SK-N-SH (cell line): ENCODE data around the gene KLHL18. TPM values are rescaled to one million over a fixed set of nuclear protein-coding genes. Genes with fewer than 3 reads are reported as not detected.

Experiments
- CTCF ChIA-PET: fragments of 300-600, 350-600 bp; formaldehyde crosslinking; extraction: SDS; loops from one replicate; lab custom pipeline; 2021; lab: Yijun Ruan, JAX
- POLR2A ChIA-PET: fragments of 350-600 bp; sonication (Branson Sonifier 250); formaldehyde crosslinking; extraction: SDS; loops from one replicate; lab custom pipeline; 2020; ENCODE audit warnings: antibody characterized with exemption, inconsistent platforms; lab: Yijun Ruan, JAX
- DNase-seq: peaks from one replicate; pipeline ENCODE4 v3.0.0; 2012
- H2AFZ ChIP-seq: fragments of 200-600 bp; sonication (generic); 2 replicates; pipeline ENCODE4 v1.8.1; 2016; ENCODE audit warnings: antibody characterized with exemption, mild to moderate bottlenecking, low read depth
- H3F3A ChIP-seq: fragments of 200-600 bp; sonication (generic); replicated peaks from 2 replicates; pipeline ENCODE3; 2016; ENCODE audit warnings: antibody characterized with exemption, mild to moderate bottlenecking; ENCODE audit not compliant: insufficient read depth
- H3K27ac ChIP-seq, 2 experiments: fragments of 200-500 bp in 1 of 2; fragments of 200-600 bp in 1 of 2; sonication (Bioruptor generic) in 1 of 2; sonication (generic), shearing (Covaris generic) in 1 of 2; 2 replicates each; pipeline versions ENCODE4 v1.5.1 to v1.6.1; 2014 to 2016; ENCODE audit warnings: low read depth in 2 of 2, inconsistent platforms in 1 of 2, low read length in 1 of 2, mild to moderate bottlenecking in 1 of 2, mixed read lengths in 1 of 2
- H3K27me3 ChIP-seq: fragments of 200-600 bp; sonication (generic), shearing (Covaris generic); 2 replicates; pipeline ENCODE4 v1.6.1; 2016; ENCODE audit warnings: mixed run types; ENCODE audit not compliant: insufficient read depth
- H3K36me3 ChIP-seq, 2 experiments: fragments of 200-500 bp in 1 of 2; fragments of 200-600 bp in 1 of 2; sonication (Bioruptor generic) in 1 of 2; sonication (generic) in 1 of 2; replicated peaks in 1 of 2; 2 replicates each; pipeline versions ENCODE3 to v1.5.1; 2014 to 2016; ENCODE audit warnings: low read length in 1 of 2, mild to moderate bottlenecking in 1 of 2; ENCODE audit not compliant: insufficient read depth in 2 of 2, control insufficient read depth in 1 of 2
- H3K4me1 ChIP-seq, 2 experiments: fragments of 200-500 bp in 1 of 2; fragments of 200-600 bp in 1 of 2; sonication (Bioruptor generic) in 1 of 2; sonication (generic), shearing (Covaris generic) in 1 of 2; 2 replicates each; pipeline versions ENCODE4 v1.5.1 to v1.6.1; 2014 to 2016; ENCODE audit warnings: low read depth in 1 of 2, low read length in 1 of 2, mixed run types in 1 of 2; ENCODE audit not compliant: insufficient read depth in 2 of 2, control insufficient read depth in 1 of 2
- H3K4me2 ChIP-seq: fragments of 200-600 bp; sonication (generic), shearing (Covaris generic); 2 replicates; pipeline ENCODE4 v1.6.1; 2017; ENCODE audit warnings: mixed run types
- H3K4me3 ChIP-seq, 2 experiments: fragments of 200-500 bp in 1 of 2; fragments of 200-600 bp in 1 of 2; sonication (Bioruptor generic) in 1 of 2; sonication (generic), shearing (Covaris generic) in 1 of 2; 2 replicates each; pipeline versions ENCODE4 v1.5.1 to v1.8.1; 2014 to 2016; ENCODE audit warnings: low read depth in 2 of 2, inconsistent platforms in 1 of 2, low read length in 1 of 2, mild to moderate bottlenecking in 1 of 2, mixed read lengths in 1 of 2, moderate library complexity in 1 of 2
- H3K79me2 ChIP-seq: fragments of 200-600 bp; sonication (generic); 2 replicates; pipeline ENCODE4 v1.8.1; 2017; ENCODE audit warnings: mild to moderate bottlenecking; ENCODE audit not compliant: insufficient read depth
- H3K9ac ChIP-seq: fragments of 200-600 bp; sonication (generic); 2 replicates; pipeline ENCODE4 v1.6.1; 2017; ENCODE audit warnings: mixed run types
- H3K9me2 ChIP-seq: fragments of 200-600 bp; sonication (generic); 2 replicates; pipeline ENCODE4 v1.6.1; 2017; ENCODE audit warnings: mixed run types
- H3K9me3 ChIP-seq: fragments of 200-600 bp; sonication (generic); 2 replicates; pipeline ENCODE4 v1.6.1; 2017; ENCODE audit warnings: mixed run types, mild to moderate bottlenecking, moderate library complexity
- H4K20me1 ChIP-seq: fragments of 200-600 bp; sonication (generic); 2 replicates; pipeline ENCODE4 v1.6.1; 2017; ENCODE audit warnings: mild to moderate bottlenecking, mixed run types; ENCODE audit not compliant: insufficient read depth
- ELF1 ChIP-seq: IDR thresholded peaks from 2 replicates; pipeline ENCODE4 v1.4.0; 2012
- EZH2phosphoT487 ChIP-seq: fragments of 200-600 bp; sonication (generic); IDR thresholded peaks from 2 replicates; pipeline ENCODE4 v1.6.1; 2017; ENCODE audit warnings: low read depth, mixed run types, mild to moderate bottlenecking, antibody characterized with exemption, moderate library complexity, borderline replicate concordance
- FOXJ3 ChIP-seq: sonication (generic); formaldehyde crosslinking; IDR thresholded peaks from 2 replicates; pipeline ENCODE4 v1.5.1; 2020; ENCODE audit warnings: mild to moderate bottlenecking, missing genetic modification reagents
- GABPA ChIP-seq: IDR thresholded peaks from 2 replicates; pipeline ENCODE4 v1.4.0; 2012; ENCODE audit warnings: low read depth, mild to moderate bottlenecking
- GATA2 ChIP-seq: sonication (generic); formaldehyde crosslinking; IDR thresholded peaks from 2 replicates; pipeline ENCODE4 v1.5.0; 2020; ENCODE audit warnings: mild to moderate bottlenecking, missing genetic modification reagents
- JUND ChIP-seq: IDR thresholded peaks from 2 replicates; pipeline ENCODE4 v1.4.0; 2012
- MAX ChIP-seq: IDR thresholded peaks from 2 replicates; pipeline ENCODE4 v1.4.0; 2012; ENCODE audit warnings: low read depth
- MXI1 ChIP-seq: IDR thresholded peaks from 2 replicates; pipeline ENCODE4 v1.6.1; 2012; ENCODE audit warnings: mild to moderate bottlenecking, low read depth, low read length, improper control_type of control experiment
- NFIC ChIP-seq: IDR thresholded peaks from 2 replicates; pipeline ENCODE4 v1.4.0; 2012; ENCODE audit warnings: borderline replicate concordance
- NRF1 ChIP-seq: IDR thresholded peaks from 2 replicates; pipeline ENCODE4 v1.6.1; 2012; ENCODE audit warnings: low read depth, mild to moderate bottlenecking, low read length
- POLR2AphosphoS5 ChIP-seq: IDR thresholded peaks from 2 replicates; pipeline ENCODE4 v1.6.1; 2012; ENCODE audit warnings: low read depth, low read length
- RAD21 ChIP-seq: IDR thresholded peaks from 2 replicates; pipeline ENCODE4 v1.6.1; 2012; ENCODE audit warnings: mild to moderate bottlenecking, low read length
- REST ChIP-seq: IDR thresholded peaks from 2 replicates; pipeline ENCODE4 v1.6.1; 2012; ENCODE audit warnings: mild to moderate bottlenecking, low read depth, low read length, moderate library complexity
- SIN3A ChIP-seq: IDR thresholded peaks from 2 replicates; pipeline ENCODE4 v1.6.1; 2012; ENCODE audit warnings: low read depth, mild to moderate bottlenecking, low read length, moderate library complexity, borderline replicate concordance
- SMC3 ChIP-seq: IDR thresholded peaks from 2 replicates; pipeline ENCODE4 v1.6.1; 2012; ENCODE audit warnings: low read depth, low read length, improper control_type of control experiment
- TAF1 ChIP-seq: IDR thresholded peaks from 2 replicates; pipeline ENCODE4 v1.6.1; 2012; ENCODE audit warnings: low read depth, mild to moderate bottlenecking, low read length, moderate library complexity, borderline replicate concordance
- TCF12 ChIP-seq: IDR thresholded peaks from 2 replicates; pipeline ENCODE4 v1.4.0; 2012
- USF1 ChIP-seq: IDR thresholded peaks from 2 replicates; pipeline ENCODE4 v1.4.0; 2012; ENCODE audit warnings: low read depth, borderline replicate concordance
- USF2 ChIP-seq: fragments of 150-350 bp; IDR thresholded peaks from 2 replicates; pipeline ENCODE4 v1.6.1; 2017; ENCODE audit warnings: antibody characterized with exemption, low read length, low read depth, borderline replicate concordance
- YY1 ChIP-seq: IDR thresholded peaks from 2 replicates; pipeline ENCODE4 v1.4.0; 2012; ENCODE audit warnings: low read depth, mild to moderate bottlenecking
- WGBS: methylation state at CpG from one replicate; pipeline ENCODE4 v1.1.6; 2017; ENCODE audit warnings: low lambda C conversion rate; 5-methylcytosine and 5-hydroxymethylcytosine counted together
- polyA plus RNA-seq, 3 experiments: library from polyadenylated mRNA; depleted of rRNA; stranded (reverse); fragments of >200 nt; gene quantifications; 2 replicates each; pipeline ENCODE4 v1.2.3, GENCODE V29; 2012
- TF ChIP-seq, protein P1 (sequence below): fragments of 200-600 bp; sonication (generic); IDR thresholded peaks from 2 replicates; pipeline ENCODE4 v1.6.1; 2017; ENCODE audit warnings: antibody characterized with exemption, mild to moderate bottlenecking, moderate library complexity

The KLHL18 gene
- polyA plus RNA-seq, 1 of the 3 experiments (the other 2 are of a cell fraction) = 55.2 TPM

DNA sequence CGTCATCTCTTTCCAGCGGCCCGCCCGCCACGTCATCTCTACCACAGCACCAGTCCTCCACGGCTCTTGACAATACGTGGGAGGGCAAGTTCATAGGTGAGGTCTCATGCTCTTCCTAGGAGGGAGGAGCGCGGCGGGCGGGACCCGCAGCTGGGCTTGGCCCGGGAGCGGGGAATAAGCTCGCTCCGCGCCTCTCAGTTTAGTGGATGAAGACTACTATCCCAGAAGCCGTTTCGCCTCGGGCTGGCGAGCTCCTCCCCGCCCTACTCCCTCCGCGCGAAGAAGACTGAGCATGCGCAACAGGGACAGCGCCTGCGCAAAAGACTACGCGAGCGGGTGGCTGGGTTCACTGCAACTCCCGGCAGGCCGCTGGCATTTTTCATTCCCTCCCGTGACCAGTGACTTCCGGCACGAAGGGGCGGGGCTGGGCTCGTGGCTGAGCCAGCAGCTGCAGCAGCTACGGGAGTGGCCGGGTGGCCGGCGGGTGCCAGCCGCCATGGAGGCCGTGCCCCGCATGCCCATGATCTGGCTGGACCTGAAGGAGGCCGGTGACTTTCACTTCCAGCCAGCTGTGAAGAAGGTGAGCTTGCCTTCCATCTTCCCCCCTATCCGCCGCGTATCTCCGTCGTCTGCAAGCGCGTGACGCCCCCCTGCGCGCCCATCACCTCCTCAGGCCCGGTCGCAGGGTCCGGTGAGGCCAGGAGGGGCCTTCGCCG is 98.0 kb downstream of the KLHL18 start, which contains the start of gene PTPN23 (continued):
- TF ChIP-seq MXI1 (0 out of 2 replicates have a peak, but pooled peaks have one; percentile 16), USF2 (peak; percentile 75), YY1 (peak; percentile 74; the same call in 1 of the 2 replicates)
- TF ChIP-seq, all 33 proteins: peak for 15

- peak overlapping the region; percentile 64; the same call in 1 of the 2 replicates for H2AFZ ChIP-seq
- peaks cover 75% of the 10 kb centered on the region for H3K79me2 ChIP-seq
Observed at GRCh38 chr3:47381317-47382157, 98.8 kb downstream of the KLHL18 start.

More at GRCh38 chr3:47381317-47382157, 98.8 kb downstream of the KLHL18 start:
- Histone ChIP-seq H3F3A (peaks cover 3% of the 10 kb centered on the region), H3K4me3 (peak overlapping the region; percentile 77 to 96), H3K4me1 (peaks cover 0 to 15% of the 10 kb centered on the region in 2 experiments; a peak in 1 of 4 replicates), H3K27me3 (no peaks in the 10 kb centered on the region), H3K9me2 (no peaks in the 10 kb centered on the region), H3K36me3 (peaks cover 0 to 13% of the 10 kb centered on the region in 2 experiments), H3K4me2 (peak overlapping the region; percentile 98), H3K27ac (peak overlapping the region; percentile 87 to 98), H3K9ac (peak overlapping the region; percentile 97), H4K20me1 (peaks cover 48% of the 10 kb centered on the region), H3K9me3 (no peaks in the 10 kb centered on the region)
- 7% methylated on average over 35 of the region's 44 CpGs for WGBS
- ChIA-PET POLR2A (interaction anchor here (0.8 to 1.2 kb wide), 4 partner anchors 12 to 41 kb away, joined by 3 to 4 read pairs (median 4); no protein-coding TSS in a partner anchor), CTCF (interaction anchor here (0.6 to 2.0 kb wide), 3 partner anchors 40 to 361 kb away, joined by 3 to 12 read pairs (median 4); no protein-coding TSS in a partner anchor)
- peak; percentile 93 for DNase-seq
- TF ChIP-seq USF1 (no peak), ELF1 (peak; percentile 65), JUND (no peak), REST (no peak), MAX (0 out of 2 replicates have a peak, but pooled peaks have one; percentile 40), EZH2phosphoT487 (no peak), TAF1 (peak; percentile 73; the same call in 1 of the 2 replicates), SMC3 (no peak), GATA2 (CRISPR knock-in tag) (no peak), NFIC (no peak), RAD21 (no peak), NRF1 (0 out of 2 replicates have a peak, but pooled peaks have one; percentile 18), SIN3A (peak; percentile 91), GABPA (no peak), TCF12 (no peak), MXI1 (peak; percentile 99), POLR2AphosphoS5 (peak; percentile 80), FOXJ3 (0 out of 2 replicates have a peak, but pooled peaks have one; percentile 26)
- TF ChIP-seq, protein P1, sequence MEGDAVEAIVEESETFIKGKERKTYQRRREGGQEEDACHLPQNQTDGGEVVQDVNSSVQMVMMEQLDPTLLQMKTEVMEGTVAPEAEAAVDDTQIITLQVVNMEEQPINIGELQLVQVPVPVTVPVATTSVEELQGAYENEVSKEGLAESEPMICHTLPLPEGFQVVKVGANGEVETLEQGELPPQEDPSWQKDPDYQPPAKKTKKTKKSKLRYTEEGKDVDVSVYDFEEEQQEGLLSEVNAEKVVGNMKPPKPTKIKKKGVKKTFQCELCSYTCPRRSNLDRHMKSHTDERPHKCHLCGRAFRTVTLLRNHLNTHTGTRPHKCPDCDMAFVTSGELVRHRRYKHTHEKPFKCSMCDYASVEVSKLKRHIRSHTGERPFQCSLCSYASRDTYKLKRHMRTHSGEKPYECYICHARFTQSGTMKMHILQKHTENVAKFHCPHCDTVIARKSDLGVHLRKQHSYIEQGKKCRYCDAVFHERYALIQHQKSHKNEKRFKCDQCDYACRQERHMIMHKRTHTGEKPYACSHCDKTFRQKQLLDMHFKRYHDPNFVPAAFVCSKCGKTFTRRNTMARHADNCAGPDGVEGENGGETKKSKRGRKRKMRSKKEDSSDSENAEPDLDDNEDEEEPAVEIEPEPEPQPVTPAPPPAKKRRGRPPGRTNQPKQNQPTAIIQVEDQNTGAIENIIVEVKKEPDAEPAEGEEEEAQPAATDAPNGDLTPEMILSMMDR = no peak; the same call in 1 of the 2 replicates
